Activated naive CD8-positive, alpha-beta T cell treated with anti-CD3 and anti-CD28 coated beads, Interleukin-2, amount 10 ng/mL, durations not matched to agents 7 days and 5 days (primary cell): ENCODE results near the gene SELENOW. TPM values are rescaled to one million over a fixed set of nuclear protein-coding genes. Genes with fewer than 3 reads are reported as not detected.
A peak's percentile ranks its signal among the peaks of the same experiment; 100 is the strongest.
"Not testable (repeated sequence)": the region's sequence is repeated elsewhere in the genome, so short reads cannot be mapped to it uniquely, and the experiment has no call there.

Experiments
- ATAC-seq: fragments of 150-1000 bp; cut with Tn5 transposase; one replicate; pipeline ENCODE4 v1.10.0; 2021; ENCODE audit warnings: low read depth, moderate library complexity
- POLR2A ChIA-PET: fragments of 350-600 bp; sonication (Branson Sonifier 250); formaldehyde crosslinking; loops from one replicate; lab custom pipeline; 2021; ENCODE audit warnings: antibody characterized with exemption; lab: Charles Lee
- DNase-seq: peaks from one replicate; pipeline ENCODE4 v3.0.0; 2021
- H3K27ac Mint-ChIP-seq: one replicate; pipeline ENCODE4 v1.8.0; 2022; ENCODE audit warnings: mild to moderate bottlenecking, mixed read lengths
- H3K27me3 Mint-ChIP-seq: one replicate; pipeline ENCODE4 v1.8.0; 2022; ENCODE audit warnings: mild to moderate bottlenecking, moderate library complexity, mixed read lengths
- H3K36me3 Mint-ChIP-seq: one replicate; pipeline ENCODE4 v1.8.0; 2021; ENCODE audit warnings: mild to moderate bottlenecking, mixed read lengths
- H3K4me1 Mint-ChIP-seq: one replicate; pipeline ENCODE4 v1.8.0; 2021; ENCODE audit warnings: mixed read lengths
- H3K4me3 Mint-ChIP-seq: one replicate; pipeline ENCODE4 v1.8.0; 2022; ENCODE audit warnings: mild to moderate bottlenecking, moderate library complexity, mixed read lengths
- H3K9me3 Mint-ChIP-seq: one replicate; pipeline ENCODE4 v1.8.0; 2021; ENCODE audit warnings: mixed read lengths
- total RNA-seq, 2 experiments: library from RNA; stranded (reverse); gene quantifications; one replicate each; pipeline ENCODE4 v1.2.3, GENCODE V29; 2021

The SELENOW gene
- total RNA-seq, 2 experiments from 2014 or later: 116 to 120 TPM

- DNase-seq (no peak), ATAC-seq (no peak)
- no peaks in the 10 kb centered on the region for H3K27me3 Mint-ChIP-seq
- H3K9me3 Mint-ChIP-seq: no peaks in the 10 kb centered on the region
- H3K4me3 Mint-ChIP-seq: no peak overlapping the region
- H3K27ac Mint-ChIP-seq: no peak overlapping the region
- peaks cover 5% of the 10 kb centered on the region for H3K4me1 Mint-ChIP-seq
- peaks cover 16% of the 10 kb centered on the region for H3K36me3 Mint-ChIP-seq
- POLR2A ChIA-PET: interaction anchor here (0.6 kb wide), 1 partner anchor 13 kb away, joined by 3 read pairs; no protein-coding TSS in a partner anchor
Observed at GRCh38 chr19:47762151-47762550, 16.4 kb upstream of the SELENOW start.

- POLR2A ChIA-PET: interaction anchor here (0.6 kb wide), 1 partner anchor 14 kb away, joined by 3 read pairs; no protein-coding TSS in a partner anchor
- DNase-seq (no peak), ATAC-seq (no peak)
- Mint-ChIP-seq H3K36me3 (peaks cover 12% of the 10 kb centered on the region), H3K9me3 (no peaks in the 10 kb centered on the region), H3K4me3 (no peak overlapping the region), H3K27me3 (no peaks in the 10 kb centered on the region), H3K27ac (no peak overlapping the region), H3K4me1 (peaks cover 4% of the 10 kb centered on the region)
Observed at GRCh38 chr19:47762615-47763308, 15.7 kb upstream of the SELENOW start.

GRCh38 chr19:47764705-47765104, 13.8 kb upstream of the SELENOW start:
- H3K4me3 Mint-ChIP-seq, H3K4me1 Mint-ChIP-seq, DNase-seq, H3K27ac Mint-ChIP-seq, H3K36me3 Mint-ChIP-seq, H3K9me3 Mint-ChIP-seq, ATAC-seq, H3K27me3 Mint-ChIP-seq, POLR2A ChIA-PET: not testable (repeated sequence)

- ATAC-seq (peak; percentile 56), DNase-seq (peak; percentile 60)
- no peak overlapping the region for H3K4me3 Mint-ChIP-seq
- H3K36me3 Mint-ChIP-seq: peaks cover 3% of the 10 kb centered on the region
- POLR2A ChIA-PET: no interaction called here
- H3K4me1 Mint-ChIP-seq: peaks cover 5% of the 10 kb centered on the region
- H3K27me3 Mint-ChIP-seq: no peaks in the 10 kb centered on the region
- H3K9me3 Mint-ChIP-seq: no peaks in the 10 kb centered on the region
- no peak overlapping the region for H3K27ac Mint-ChIP-seq
Observed at GRCh38 chr19:47765523-47766358, 12.8 kb upstream of the SELENOW start.

- no peak for ATAC-seq
Observed at GRCh38 chr19:47766359-47766620, 12.2 kb upstream of the SELENOW start.

GRCh38 chr19:47766670-47767069, 11.8 kb upstream of the SELENOW start:
- Mint-ChIP-seq H3K4me3 (no peak overlapping the region), H3K27ac (no peak overlapping the region), H3K4me1 (peaks cover 5% of the 10 kb centered on the region), H3K27me3 (no peaks in the 10 kb centered on the region), H3K9me3 (no peaks in the 10 kb centered on the region), H3K36me3 (peaks cover 3% of the 10 kb centered on the region)
- ATAC-seq: no peak
- DNase-seq: no peak
- POLR2A ChIA-PET: no interaction called here

More at GRCh38 chr19:47766359-47766620, 12.2 kb upstream of the SELENOW start:
- Mint-ChIP-seq H3K4me3 (no peak overlapping the region), H3K4me1 (peaks cover 5% of the 10 kb centered on the region), H3K27ac (no peak overlapping the region), H3K9me3 (no peaks in the 10 kb centered on the region), H3K27me3 (no peaks in the 10 kb centered on the region), H3K36me3 (peaks cover 3% of the 10 kb centered on the region)
- no peak for DNase-seq
- POLR2A ChIA-PET: no interaction called here

DNA sequence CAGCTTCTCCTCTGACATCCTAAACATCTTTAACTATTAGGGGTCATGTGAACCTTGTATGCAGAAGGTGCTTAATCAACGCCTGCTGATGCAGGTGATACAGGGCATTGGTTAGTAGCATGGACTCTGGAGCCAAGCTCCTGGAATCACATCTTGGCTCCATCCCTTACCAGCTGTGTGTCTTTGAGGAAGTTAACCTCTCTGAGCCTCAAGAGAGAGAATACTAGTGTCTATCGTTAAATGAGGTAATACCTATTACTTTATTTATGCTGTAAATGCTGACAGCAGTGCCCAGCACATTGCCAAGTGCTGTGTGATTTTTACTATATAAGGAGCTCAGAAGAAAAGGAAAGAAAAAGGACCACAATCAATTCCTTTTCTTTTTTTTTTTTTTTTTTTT, 11.2 kb upstream of the SELENOW start:
- DNase-seq (no peak), ATAC-seq (no peak)
- H3K9me3 Mint-ChIP-seq: no peaks in the 10 kb centered on the region
- POLR2A ChIA-PET: no interaction called here
- no peak overlapping the region for H3K27ac Mint-ChIP-seq
- no peak overlapping the region for H3K4me3 Mint-ChIP-seq
- peaks cover 3% of the 10 kb centered on the region for H3K36me3 Mint-ChIP-seq
- H3K27me3 Mint-ChIP-seq: no peaks in the 10 kb centered on the region
- peaks cover 5% of the 10 kb centered on the region for H3K4me1 Mint-ChIP-seq

DNA sequence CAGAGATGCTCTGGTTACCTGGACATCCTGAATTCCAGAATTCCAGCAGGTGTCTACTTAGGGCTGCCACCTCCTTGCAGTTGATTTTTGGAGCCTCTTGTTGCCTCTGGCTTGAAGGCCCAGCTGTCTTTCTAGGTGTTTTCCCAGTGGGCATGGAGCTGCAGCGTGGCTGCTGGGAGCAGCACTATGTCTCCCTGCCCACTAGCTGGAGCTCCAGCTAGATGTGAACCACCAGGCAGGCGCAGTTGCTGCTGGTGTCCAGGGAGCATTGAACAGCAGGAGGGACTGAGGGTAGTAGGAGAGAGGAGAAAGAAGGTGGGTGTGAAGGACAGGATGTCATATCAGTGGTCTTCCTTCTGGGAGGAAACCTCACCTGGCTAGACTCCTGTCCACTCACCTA, 9.9 kb upstream of the SELENOW start:
- no peaks in the 10 kb centered on the region for H3K27me3 Mint-ChIP-seq
- H3K4me3 Mint-ChIP-seq: no peak overlapping the region
- ATAC-seq: no peak
- POLR2A ChIA-PET: no interaction called here
- peaks cover 5% of the 10 kb centered on the region for H3K4me1 Mint-ChIP-seq
- H3K36me3 Mint-ChIP-seq: peaks cover 3% of the 10 kb centered on the region
- no peak overlapping the region for H3K27ac Mint-ChIP-seq
- DNase-seq: no peak
- no peaks in the 10 kb centered on the region for H3K9me3 Mint-ChIP-seq

DNA sequence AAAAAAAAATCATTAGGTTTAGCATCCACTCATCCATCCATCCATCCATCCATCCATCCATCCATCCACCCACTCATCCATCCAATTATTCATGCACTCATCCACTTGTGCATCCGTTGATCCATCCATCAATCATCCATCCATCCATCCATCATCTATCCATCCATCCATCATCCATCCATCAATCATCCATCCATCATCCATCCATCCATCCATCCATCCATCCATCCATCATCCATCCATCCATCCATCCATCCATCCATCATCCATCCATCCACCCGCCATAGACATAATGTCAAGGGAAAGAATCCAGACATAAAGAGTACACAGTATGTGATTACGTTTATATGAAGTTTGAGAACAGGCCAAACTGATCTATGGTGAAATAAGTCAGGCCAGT, 9.0 kb upstream of the SELENOW start:
- POLR2A ChIA-PET: no interaction called here
- DNase-seq: no peak
- H3K4me3 Mint-ChIP-seq: no peak overlapping the region
- H3K36me3 Mint-ChIP-seq: peaks cover 3% of the 10 kb centered on the region
- no peaks in the 10 kb centered on the region for H3K27me3 Mint-ChIP-seq
- H3K4me1 Mint-ChIP-seq: peaks cover 5% of the 10 kb centered on the region
- no peak for ATAC-seq
- H3K27ac Mint-ChIP-seq: no peak overlapping the region
- no peaks in the 10 kb centered on the region for H3K9me3 Mint-ChIP-seq

DNA sequence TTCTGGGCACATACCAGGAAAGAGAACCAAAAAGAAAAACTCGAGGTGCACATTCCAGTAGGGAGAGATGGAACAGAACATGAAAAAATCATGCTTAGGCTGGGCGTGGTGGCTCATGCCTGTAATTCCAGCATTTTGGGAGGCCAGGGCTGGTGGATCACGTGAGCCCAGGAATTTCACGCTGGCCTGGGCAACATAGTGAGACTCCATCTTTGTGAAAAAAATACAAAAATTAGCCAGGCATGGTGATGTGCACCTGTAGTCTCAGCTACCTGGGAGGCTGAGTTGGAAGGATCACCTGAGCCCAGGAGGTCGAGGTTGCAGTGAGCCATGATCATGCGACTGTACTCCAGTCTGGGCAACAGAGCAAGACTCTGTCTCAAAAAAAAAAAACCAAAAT, 7.2 kb upstream of the SELENOW start:
- H3K36me3 Mint-ChIP-seq, H3K27ac Mint-ChIP-seq, H3K4me3 Mint-ChIP-seq, H3K9me3 Mint-ChIP-seq, DNase-seq, POLR2A ChIA-PET, H3K27me3 Mint-ChIP-seq, H3K4me1 Mint-ChIP-seq, ATAC-seq: not testable (repeated sequence)

GRCh38 chr19:47776568-47776967, 1.9 kb upstream of the SELENOW start:
- H3K4me3 Mint-ChIP-seq: no peak overlapping the region
- H3K27ac Mint-ChIP-seq: no peak overlapping the region
- no peaks in the 10 kb centered on the region for H3K27me3 Mint-ChIP-seq
- no peaks in the 10 kb centered on the region for H3K9me3 Mint-ChIP-seq
- DNase-seq (no peak), ATAC-seq (no peak)
- POLR2A ChIA-PET: interaction anchor here (0.7 to 0.9 kb wide), 2 partner anchors 64 to 99 kb away, joined by 5 to 7 read pairs; no protein-coding TSS in a partner anchor
- peaks cover 18% of the 10 kb centered on the region for H3K4me1 Mint-ChIP-seq
- peaks cover 6% of the 10 kb centered on the region for H3K36me3 Mint-ChIP-seq

GRCh38 chr19:47777245-47778048, 1.1 kb upstream of the SELENOW start:
- POLR2A ChIA-PET: interaction anchor here (0.6 to 1.0 kb wide), 3 partner anchors 27 to 54 kb away, joined by 3 to 4 read pairs (median 4); partner anchors contain the start of gene NOP53
- ATAC-seq, H3K36me3 Mint-ChIP-seq, H3K9me3 Mint-ChIP-seq, H3K27me3 Mint-ChIP-seq, DNase-seq: not testable (repeated sequence)
- peak overlapping the region; percentile 99 for H3K4me3 Mint-ChIP-seq
- peak overlapping the region; percentile 97 for H3K27ac Mint-ChIP-seq
- peaks cover 20% of the 10 kb centered on the region for H3K4me1 Mint-ChIP-seq

DNA sequence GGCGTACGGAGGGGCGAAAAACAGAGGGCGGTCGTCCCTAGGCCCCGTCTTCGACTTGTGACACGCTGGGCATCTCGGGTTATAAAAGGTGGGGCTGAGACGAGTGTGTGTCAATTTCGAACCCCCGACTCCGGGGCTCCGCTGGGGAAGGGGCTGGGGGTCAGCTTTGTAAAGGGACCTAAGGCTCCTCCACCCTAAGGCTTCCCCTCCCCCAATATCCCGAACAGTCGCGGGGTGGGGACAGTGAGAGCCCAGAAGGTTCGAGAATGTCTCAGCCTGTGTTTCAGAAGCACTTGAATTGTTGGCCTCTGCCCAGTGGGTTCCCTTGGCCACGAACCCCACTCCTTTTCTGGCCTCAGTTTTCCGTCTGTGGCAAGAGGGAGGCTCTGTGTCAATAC, 450 bp downstream of the SELENOW start:
- POLR2A ChIA-PET: no interaction called here
- Mint-ChIP-seq H3K4me3 (peak overlapping the region; percentile 99), H3K27ac (peak overlapping the region; percentile 97), H3K4me1 (peaks cover 20% of the 10 kb centered on the region), H3K9me3 (no peaks in the 10 kb centered on the region), H3K36me3 (peaks cover 10% of the 10 kb centered on the region), H3K27me3 (no peaks in the 10 kb centered on the region)
- ATAC-seq (no peak), DNase-seq (peak; percentile 48)
